Activated CD4-positive, alpha-beta T cell treated with anti-CD3 and anti-CD28 coated beads, Interleukin-2, amount 50 U/mL, for 4 hours (primary cell): Measurements from ENCODE around the gene TWIST2.

Experiments used
- DNase-seq, 2 experiments: peaks; one replicate each; pipeline ENCODE4 v3.0.0-alpha.2; 2020

TWIST2 gene

DNA sequence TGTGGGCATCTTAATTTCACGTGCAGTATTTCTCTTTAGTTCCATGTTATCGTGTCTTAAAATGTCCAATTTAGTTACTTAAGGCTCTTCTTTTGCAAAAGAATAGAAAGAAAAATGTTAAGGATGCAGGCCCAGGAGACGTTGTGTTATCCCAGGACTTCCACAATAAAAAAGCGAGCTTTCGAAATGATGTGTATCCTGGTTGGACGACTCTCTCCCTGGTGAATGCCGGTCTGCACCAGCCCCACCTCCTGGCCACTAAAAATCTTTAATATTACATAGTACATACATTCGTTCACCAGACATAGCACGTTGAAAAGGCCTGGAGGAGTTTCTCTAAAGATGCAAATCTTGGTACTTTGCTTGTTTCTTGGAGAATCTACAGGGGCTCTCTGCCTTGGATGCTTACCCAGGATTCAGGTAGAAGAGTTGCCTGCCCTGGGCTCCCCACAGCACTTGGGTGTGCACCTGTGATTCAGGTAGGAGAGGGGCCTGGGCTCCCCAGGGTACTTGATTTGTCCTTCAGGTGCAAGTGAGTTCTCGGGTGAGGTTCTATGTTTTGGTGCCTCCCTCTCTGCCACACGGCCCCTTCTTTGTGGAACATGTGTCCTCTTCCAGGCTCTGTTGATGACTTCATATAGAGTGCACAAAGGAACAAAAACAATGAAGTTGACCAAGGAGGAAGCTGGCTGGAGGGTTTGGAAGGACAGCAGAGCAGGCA lies 26.6 kb downstream of the TWIST2 start:
- DNase-seq: no peak

DNA sequence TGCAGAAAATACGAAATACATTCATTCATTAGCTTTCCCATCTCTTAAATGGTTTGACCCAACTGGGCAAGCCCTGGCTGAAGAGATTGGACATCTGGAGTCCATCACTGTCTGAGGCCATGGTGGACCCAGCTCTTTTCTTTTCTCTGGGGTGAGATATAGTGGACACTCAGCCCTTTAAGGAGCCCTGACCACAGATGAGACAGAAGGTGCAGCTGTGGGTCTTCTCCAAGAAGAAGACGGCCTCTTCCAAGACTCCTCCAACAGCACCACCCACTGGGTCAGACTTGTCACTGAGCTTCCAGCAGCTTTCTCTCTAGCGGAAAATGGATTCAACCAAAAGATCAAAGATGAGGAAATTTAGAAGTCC lies 27.2 kb downstream of the TWIST2 start:
- no peak for DNase-seq

DNA sequence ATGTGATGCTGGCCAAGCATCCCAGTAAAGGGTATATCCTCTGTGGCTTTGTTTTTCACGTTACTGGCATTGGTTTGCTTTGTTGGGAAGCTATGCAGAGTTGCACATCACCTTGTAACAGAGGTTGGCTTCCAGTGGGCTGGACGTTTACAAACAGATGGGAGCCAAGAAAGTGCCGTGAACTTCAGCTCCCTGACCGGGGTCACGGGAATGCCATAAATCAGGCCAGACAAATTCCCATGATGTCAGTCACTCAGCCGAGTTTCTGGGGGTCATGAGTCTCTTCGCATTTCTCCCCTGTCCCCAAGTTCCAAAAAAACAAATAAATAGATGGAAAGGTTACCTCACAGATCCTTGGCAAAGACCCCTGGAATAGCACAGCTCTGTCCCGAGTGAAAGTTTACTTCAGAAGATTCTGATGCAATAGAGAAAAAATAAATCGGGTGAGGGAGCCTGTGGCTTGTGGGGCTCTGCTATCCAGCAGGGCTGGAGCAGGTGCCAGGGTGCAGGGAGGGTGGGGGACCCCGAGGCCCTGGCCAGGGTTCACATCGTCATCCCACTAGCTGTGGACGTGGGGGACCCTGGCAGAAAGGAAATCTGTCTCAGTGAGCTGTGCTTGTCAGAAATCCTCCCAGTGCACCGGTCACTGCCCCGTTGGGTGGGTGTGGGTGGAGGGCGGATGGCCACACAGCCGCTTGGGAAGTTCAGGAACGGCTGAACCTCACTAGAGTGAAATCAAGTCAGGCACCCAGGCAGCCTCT lies 27.8 kb downstream of the TWIST2 start:
- no peak for DNase-seq

DNA sequence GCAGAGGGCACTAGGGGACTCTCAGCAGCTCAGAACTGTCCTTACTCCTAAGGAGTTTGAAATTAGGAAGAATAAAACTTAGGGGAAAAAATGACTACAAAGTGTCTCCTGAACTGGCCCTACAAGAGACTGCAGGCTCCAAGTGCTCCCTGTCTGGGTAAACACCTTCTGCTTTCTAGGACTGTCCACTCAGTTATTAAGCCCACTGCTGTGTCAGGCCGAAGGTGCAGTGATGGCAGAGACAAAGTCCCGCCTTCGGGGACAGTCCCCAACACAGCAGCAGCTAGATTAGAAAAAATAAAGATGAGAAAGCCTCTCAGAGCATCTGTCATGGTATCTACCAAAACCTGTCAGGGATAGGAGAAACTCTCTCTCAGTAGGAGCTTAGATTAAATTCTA lies 28.3 kb downstream of the TWIST2 start:
- DNase-seq: no peak

DNA sequence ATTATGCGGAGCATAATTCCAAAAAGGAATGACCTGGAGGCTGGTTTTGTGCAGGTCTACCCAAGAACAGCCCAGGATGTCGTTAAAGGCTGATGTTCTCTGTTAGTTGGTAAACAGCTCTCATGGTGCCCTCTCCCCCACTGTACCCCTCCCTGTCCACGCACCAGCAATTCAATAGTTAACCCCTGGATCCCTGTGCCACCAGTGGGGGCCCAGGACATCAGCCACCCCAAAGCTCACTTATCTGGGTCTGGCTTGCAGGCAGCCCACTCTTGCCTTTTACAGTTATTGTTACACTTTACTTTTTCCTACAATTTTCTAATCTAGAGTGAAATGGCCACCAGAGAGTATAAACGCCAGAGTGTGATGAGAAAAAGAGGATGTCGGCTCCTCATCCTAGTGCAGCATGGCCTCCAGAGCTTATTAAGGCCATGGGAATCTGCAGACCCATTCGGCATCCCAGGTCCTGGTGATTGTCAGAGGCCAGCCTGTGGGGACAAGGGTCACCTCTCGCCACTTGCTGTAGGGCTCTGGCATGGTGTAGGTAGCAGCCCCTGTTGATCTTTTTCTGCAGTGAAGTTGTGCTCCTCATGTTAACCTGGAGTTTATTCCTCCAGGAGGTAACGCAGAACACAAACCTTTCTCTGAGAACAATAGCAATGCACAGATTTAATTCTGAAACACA lies 30.3 kb downstream of the TWIST2 start:
- no peak for DNase-seq

GRCh38 chr2:238879043-238879442 lies 31.2 kb downstream of the TWIST2 start:
- no peak for DNase-seq

DNA sequence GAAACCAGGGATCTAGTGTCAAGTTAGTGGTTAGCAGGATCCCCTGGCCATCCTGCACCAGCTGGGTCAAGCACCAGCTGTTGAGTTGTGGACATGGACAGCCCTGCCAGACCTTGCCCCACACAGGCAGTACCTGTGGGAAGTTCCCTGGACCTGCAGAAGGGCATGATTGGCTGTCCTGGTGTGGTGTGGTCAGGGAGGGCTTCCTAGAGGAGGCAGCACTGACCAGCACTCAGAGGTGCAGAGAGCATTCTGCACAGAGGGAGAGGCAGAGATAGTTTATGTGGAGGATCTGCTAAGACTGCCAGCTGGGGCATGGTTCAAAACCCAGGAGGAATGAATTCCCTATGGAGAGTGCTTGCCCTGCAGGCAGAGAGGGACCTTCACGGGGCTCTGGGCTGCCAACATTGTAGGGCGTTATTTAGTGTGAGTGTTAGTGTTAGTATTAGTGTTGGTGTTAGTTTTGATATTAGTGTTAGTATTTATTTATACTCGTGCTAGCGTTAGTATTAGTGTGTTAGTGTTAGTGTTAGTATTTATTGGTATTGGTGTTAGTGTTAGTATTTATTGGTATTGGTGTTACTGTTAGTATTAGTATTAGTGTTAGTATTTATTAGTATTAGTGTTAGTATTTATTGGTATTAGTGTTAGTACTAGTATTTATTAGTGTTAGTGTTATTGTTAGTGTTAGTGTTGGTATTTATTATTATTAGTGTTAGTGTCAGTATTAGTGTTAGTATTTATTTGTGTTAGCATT lies 31.9 kb downstream of the TWIST2 start:
- no peak for DNase-seq

GRCh38 chr2:238881353-238882081 lies 33.6 kb downstream of the TWIST2 start:
- DNase-seq: no peak

- DNase-seq: no peak
Observed at GRCh38 chr2:238882082-238882755, 34.3 kb downstream of the TWIST2 start.

DNA sequence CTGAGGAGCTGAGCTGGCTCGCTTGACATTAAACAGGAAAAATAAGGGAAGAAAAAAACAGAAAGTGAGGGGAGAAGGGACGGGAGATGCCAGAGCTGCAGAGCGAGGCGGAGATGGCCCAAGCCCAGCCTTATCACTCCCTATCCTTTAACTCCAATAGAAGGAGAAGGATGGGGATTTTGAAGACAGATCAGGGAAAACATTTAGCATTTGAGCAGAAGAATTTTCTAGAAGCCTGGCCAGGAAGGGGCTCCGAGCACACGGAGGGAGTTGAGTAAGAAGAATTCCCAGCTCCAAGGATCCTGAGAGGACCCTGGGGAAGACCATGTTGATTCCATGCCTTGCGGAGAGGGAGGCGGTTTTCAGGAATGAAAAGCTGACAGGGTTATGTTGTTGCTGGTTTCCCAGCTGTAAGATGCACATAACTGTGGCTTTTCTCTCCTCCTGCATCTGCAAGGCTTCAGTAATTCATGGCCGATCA lies 35.6 kb downstream of the TWIST2 start:
- no peak for DNase-seq

DNA sequence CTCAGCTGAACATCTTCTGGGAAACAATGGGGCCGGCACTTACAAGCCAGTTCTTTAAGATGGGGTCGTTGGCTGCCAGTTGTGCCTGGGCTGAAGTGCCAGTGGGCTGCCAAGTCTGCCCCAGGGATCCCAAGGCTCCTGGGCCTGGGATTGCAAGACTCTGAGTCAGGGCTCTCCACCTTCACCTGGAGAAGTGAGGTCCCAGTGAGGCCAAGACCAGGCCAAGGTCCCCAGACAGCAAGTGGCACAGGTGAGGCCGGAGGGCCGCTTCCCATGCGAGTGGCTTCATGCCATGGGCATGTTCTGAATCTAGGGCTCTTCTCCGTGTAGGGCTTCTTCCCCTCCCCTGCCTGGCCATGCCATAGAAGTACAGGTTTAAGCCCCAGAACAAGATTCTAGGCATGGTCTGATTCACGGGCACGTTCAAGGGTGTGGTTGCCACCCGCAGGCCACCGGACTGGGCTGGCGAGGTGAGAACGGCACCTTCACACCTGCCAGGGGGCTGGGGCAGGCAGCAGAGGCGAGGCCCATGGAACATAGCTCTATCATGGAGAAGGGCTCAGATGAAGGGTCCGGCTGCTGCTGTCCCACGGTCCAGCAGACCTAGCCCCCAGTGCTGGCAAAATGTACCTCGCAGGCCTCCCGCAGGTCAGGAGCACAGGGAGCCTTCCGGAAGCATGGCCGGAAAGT lies 36.4 kb downstream of the TWIST2 start:
- no peak for DNase-seq

DNA sequence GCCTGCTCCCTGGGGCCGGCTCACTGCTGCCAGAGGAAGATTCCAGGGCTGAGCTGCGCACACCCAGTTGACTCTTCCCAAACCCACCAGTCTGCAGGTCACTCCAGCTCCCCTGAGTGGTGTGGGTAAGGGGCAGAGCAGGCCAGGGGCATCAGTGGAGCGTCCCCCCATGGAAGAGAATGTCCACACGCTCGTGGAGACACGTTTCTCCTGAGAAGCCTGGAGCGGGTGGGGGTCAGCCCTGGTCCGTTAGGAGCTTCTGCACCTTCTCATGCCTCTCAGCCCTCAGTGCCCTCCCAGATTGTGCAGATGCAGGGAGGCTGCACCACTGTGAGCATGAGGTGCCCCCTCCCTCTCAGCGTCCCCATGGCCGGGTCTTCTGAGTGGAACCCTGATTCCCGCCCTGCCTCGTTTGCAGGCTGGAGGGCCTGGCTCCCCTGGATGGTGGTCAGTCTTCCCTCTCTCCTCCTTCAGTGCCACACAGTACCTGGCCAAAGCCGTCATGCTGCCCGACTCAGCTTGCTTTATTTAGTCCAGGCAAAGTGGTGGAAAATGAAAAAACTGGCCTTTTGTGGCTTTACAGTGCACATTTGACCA lies 37.0 kb downstream of the TWIST2 start:
- no peak for DNase-seq

GRCh38 chr2:238886453-238887094 lies 38.7 kb downstream of the TWIST2 start:
- no peak for DNase-seq

DNA sequence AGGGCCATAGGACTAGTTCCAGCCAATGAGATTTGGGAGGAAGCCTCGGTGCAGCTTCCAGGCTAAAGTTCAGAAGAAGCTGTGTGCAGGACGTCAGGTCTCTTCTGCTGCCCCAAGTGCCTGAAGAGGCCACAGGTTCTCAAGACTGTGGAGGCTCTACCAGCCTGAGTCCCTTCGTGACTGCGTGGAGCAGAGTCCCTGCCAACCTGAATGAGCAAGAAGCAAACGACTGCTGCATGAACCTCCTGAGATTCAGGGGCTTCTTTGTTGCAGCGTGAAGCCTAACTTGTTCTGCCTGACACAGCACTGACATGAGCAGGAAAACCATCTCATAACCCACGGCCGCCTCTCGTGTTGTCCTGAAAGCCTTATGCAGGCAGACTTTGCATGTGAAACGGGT lies 39.7 kb downstream of the TWIST2 start:
- no peak for DNase-seq

DNA sequence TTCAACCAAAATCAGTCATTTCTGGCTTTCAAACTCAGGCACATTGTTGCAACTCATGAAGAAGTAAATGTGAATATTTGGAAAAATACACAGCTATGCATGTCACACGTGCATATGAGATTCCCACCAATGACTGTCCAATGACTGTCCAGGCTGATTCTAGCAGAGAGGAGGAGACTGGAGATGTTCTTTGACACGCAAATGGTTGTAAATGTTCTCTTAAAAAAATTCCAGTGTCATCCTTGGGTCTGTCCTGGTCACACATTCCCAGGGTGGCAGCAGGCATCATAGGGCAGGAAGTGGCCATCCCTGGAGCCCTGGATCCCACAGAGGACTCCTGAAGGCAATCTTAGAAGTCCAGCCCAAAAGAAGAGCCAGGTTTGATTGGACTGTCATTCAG lies 40.9 kb downstream of the TWIST2 start:
- no peak for DNase-seq

GRCh38 chr2:238890131-238890530 lies 42.2 kb downstream of the TWIST2 start:
- DNase-seq: no peak

DNA sequence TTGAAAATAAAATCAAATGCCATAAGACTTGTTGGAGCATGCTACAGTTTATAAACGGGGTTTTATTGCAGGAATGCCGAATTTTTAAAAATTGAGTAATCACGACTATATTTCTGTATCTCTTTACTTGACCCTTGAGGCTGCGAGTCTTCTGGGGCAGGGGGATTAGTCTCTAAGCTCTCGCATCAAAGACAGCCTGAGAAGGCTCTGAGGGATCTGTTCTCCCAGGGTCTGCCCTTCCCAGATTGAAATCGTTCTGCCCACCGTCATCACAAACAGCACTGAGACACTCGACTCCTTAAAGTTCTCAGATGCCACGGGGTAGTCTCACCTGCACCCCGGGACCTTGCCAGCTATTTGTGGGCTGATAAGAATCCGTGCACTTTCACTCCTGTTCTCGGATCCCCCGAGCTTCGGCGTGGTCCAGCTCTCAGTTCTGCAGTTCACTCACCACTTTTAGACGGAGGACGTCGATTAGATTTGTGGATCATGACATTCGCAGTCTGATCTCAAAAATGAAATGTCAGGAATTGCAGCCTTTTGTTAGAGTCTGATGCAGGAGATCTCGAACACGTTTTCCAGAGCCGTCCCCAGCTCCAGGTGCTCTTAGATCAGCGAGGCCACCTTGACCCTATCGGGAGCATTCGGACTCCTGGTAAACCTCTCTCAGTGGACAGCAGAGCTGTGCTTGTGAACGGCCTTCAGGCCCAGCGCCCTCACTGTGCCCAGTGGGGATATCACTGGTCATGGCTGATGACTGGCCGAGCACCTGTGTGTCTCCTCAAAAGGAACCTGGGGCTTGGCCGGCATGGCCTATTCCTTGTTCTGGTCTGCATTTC lies 43.0 kb downstream of the TWIST2 start:
- no peak for DNase-seq

DNA sequence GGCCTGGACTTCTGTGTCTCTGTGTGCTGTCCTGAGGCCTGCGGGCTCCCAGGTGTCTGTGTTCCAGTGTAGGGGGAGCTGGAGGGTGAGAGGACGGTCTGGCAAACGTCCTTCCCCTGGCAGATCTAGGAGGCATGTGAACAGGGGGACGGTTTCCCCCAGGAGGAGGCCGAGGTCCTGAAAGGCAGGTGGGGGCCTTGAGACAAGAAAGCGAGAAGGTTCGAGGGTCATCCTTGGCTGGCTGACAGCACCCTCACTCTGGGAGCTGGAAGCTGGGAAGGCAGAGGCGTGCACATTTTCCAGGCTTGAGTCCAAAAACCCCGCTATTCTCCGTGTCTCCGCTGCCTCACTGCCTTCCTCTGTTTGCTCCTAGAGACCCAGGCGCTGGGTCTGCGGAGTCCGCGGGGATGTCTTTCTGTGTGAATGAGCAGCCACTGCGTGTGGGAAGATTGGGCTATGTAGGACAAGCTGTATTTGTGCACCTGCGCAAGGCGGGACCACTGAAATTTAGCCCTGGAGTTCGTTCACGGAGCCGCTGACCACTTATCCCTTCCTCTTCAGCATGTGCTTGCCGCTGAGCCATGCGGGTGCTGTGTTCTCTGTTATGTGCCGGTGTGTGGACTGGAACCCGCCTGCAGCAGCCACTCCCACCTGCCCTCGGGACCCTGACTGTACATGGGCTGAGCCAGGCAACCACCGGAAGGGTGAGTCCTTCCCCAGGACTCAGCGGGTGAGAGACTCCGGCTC lies 43.7 kb downstream of the TWIST2 start:
- no peak for DNase-seq

GRCh38 chr2:238892204-238892500 lies 44.3 kb downstream of the TWIST2 start:
- DNase-seq: no peak
